K562 treated with DMSO at 1 percent for 4 hours (cell line): ENCODE measurements around the gene FANCG. TPM values are rescaled to one million over a fixed set of nuclear protein-coding genes. Genes with fewer than 3 reads are reported as not detected.

ENCODE experiments used
- total RNA-seq: library from RNA; unstranded; fragments of 300-600 nt; gene quantifications from 2 replicates; pipeline ENCODE4 v1.2.3, GENCODE V29; 2022; ENCODE audit not compliant: insufficient read depth

Gene FANCG
- 16.0 and 18.4 TPM in 2 replicates for total RNA-seq

GRCh38 chr9:35079426-35080341 lies at the start of gene FANCG:
Gene FANCG, minus strand, starts transcription at chr9:35079942. Its CDS starts 418 bp downstream, at chr9:35079524.

GRCh38 chr9:35115680-35116538 lies 36.2 kb upstream of the FANCG start, which contains the start of gene ATOSB:
Gene ATOSB, minus strand, starts transcription at chr9:35115862. Its CDS starts 7,588 bp downstream, at chr9:35108274.

GRCh38 chr9:35102769-35103659 lies 23.3 kb upstream of the FANCG start, which contains the start of gene STOML2:
Gene STOML2, minus strand, starts transcription at chr9:35103131. Its CDS starts 37 bp downstream, at chr9:35103094.

DNA sequence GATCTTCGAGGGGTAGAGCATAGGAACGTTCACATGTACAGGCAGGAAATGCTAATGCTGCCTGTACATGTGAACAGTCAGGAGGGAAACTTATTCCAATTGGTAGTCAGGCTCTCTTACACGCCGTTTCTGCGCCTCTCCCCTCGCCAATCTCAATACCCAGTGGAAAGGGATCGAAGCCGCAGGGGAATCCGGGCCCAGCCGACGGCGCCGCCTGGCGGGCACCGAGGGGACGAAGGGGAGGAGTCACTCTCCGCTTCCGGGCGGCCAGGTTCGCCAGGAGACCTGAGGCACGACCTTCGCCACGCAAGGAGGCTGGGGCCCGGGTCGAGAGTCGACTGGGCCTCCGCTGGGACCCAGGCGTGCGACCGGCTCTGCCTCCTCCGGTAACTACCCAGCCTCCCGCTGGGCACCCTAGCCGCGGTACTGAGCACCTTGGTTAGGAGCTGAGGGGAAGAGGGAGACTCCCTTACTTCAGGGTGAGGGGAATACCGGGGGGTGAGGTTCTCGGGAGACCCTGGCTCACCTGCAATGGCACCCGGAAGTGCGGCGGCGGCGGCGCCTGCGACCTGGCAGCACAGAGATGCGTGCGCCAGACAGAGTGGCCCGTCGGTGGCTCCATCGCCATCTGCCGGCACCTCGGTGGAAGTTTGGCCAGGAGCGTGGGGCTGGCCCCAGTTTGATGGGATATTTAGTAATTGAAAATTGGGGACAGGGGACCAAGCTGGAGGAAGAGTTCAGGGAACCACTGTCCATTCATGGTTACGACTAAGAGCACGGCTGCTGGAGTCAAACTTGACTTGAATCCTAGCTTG lies 16.5 kb upstream of the FANCG start, which contains the start of gene PIGO:
PIGO (minus strand) TSS at position 557 of the 815 bp plus-strand sequence. CDS start 1,026 bp downstream, outside the sequence.

DNA sequence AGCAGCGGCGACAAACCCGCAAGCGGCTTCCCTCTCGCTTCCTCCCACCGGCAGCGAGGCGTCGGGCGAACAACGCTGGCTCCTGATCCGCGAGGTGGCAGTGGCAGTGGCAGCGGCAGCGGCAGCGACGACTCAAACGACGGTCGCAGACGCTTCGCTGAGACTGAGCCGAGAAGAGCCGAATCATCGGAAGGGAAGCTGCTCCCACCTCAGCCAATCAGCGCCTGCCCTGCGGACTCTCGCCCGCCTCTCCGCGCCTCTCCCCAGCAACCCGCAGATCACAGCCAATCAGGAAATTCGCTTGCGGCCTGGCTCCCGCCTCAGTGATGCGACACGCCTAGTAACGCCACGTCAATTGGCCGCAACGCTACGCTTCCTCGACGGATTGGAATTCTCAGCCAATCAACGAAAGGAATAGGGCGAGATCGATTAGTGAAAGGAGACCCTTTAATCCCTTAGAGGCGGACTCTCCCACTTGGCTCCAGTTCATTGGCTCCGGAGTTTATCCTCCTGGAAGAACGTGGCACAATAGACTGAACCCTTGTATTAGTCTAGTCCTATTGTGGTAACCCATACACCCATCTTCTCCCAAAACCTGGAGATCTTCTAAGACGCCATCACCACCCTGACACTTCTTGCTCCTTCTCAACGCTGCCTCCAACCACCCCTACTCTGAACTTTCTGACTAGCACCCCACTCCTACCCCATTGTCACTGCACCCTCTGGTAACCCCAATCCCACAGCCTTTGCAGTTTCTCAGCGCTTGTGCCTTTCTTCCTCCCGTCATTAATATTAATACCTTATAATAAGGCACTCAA lies 7.1 kb downstream of the FANCG start, which contains the start of gene VCP:
VCP (minus strand) TSS at position 165 of the 818 bp plus-strand sequence. CDS start 272 bp downstream, outside the sequence.

Other genes starting within 250 kb of the FANCG start
- 0.82 TPM in 1 of 2 replicates, not detected in the other for gene PHF24, start 121.7 kb downstream of the FANCG start, total RNA-seq
- gene DNAJB5, start 90.2 kb downstream of the FANCG start, total RNA-seq = 1.5 and 1.6 TPM in 2 replicates
- gene VCP, start 7.3 kb downstream of the FANCG start, total RNA-seq = 165 and 199 TPM in 2 replicates
- 6.3 and 9.2 TPM in 2 replicates for gene PIGO, start 16.6 kb upstream of the FANCG start, total RNA-seq
- gene STOML2, start 23.2 kb upstream of the FANCG start, total RNA-seq = 159 and 179 TPM in 2 replicates
- 3.8 and 5.1 TPM in 2 replicates for gene ATOSB, start 35.9 kb upstream of the FANCG start, total RNA-seq
- gene UNC13B, start 82.1 kb upstream of the FANCG start, total RNA-seq = 8.7 and 9.6 TPM in 2 replicates